Upper lobe of left lung (tissue), 6 donors: ENCODE results near the gene TM2D3. TPM values are rescaled to one million over a fixed set of nuclear protein-coding genes. Genes with fewer than 3 reads are reported as not detected.

Experiments used
- ATAC-seq, 2 donors: fragments of 200-7000 bp; cut with Tn5 transposase; one replicate each; pipeline ENCODE4 v1.9.1; 2022; ENCODE audit warnings: mild to moderate bottlenecking in 2 of 2, moderate library complexity in 2 of 2; ENCODE audit not compliant: low FRiP score in 2 of 2
- DNase-seq, 2 donors: peaks; one replicate each; pipeline ENCODE4 v3.0.0-alpha.2; 2019 to 2020
- H3K27ac ChIP-seq, 4 donors: fragments of 200-600 bp; sonication (generic); one replicate each; pipeline ENCODE4 v1.5.1; 2016 to 2019
- H3K27me3 ChIP-seq, 4 donors: fragments of 200-600 bp; sonication (generic); one replicate each; pipeline ENCODE4 v1.5.1; 2017 to 2019
- H3K36me3 ChIP-seq, 4 donors: fragments of 200-600 bp; sonication (generic); one replicate each; pipeline ENCODE4 v1.5.1; 2016 to 2019
- H3K4me1 ChIP-seq, 4 donors: fragments of 200-600 bp; sonication (generic); one replicate each; pipeline ENCODE4 v1.5.1; 2018 to 2019
- H3K4me3 ChIP-seq, 4 donors: fragments of 200-600 bp; sonication (generic); one replicate each; pipeline ENCODE4 v1.5.1; 2017 to 2019; ENCODE audit warnings: mild to moderate bottlenecking in 2 of 4, moderate library complexity in 1 of 4
- H3K9me3 ChIP-seq, 4 donors: fragments of 200-600 bp; sonication (generic); one replicate each; pipeline ENCODE4 v1.5.1; 2018 to 2019
- EP300 ChIP-seq, 4 donors: sonication (generic); formaldehyde crosslinking; IDR thresholded peaks; one replicate each; pipeline ENCODE4 v1.5.1; 2017; ENCODE audit warnings: antibody characterized with exemption in 4 of 4, control low read depth in 2 of 4
- POLR2A ChIP-seq, 4 donors: fragments of 450-650 bp; IDR thresholded peaks; one replicate each; pipeline ENCODE4 v1.5.1; 2016 to 2017; ENCODE audit warnings: antibody characterized with exemption in 4 of 4, mild to moderate bottlenecking in 2 of 4
- POLR2AphosphoS5 ChIP-seq, 2 donors: sonication (generic); formaldehyde crosslinking; IDR thresholded peaks; one replicate each; pipeline ENCODE4 v1.5.1; 2017; ENCODE audit warnings: antibody characterized with exemption in 2 of 2
- WGBS, 2 donors: methylation state at CpG; one replicate each; pipeline ENCODE4 v1.1.5; 2017 to 2018; 5-methylcytosine and 5-hydroxymethylcytosine counted together
- total RNA-seq, 6 donors: library from RNA; depleted of rRNA in 4 of 6; stranded (reverse); fragments of >200 nt in 4 of 6; gene quantifications; one replicate each; pipeline versions ENCODE4 v1.1.0 to v1.2.1, GENCODE V29; 2016 to 2021
- TF ChIP-seq, protein P1 (sequence below), 6 experiments: fragments of 450-650 bp in 4 of 6; fragments of 200-600 bp in 2 of 6; sonication (generic) in 2 of 6; IDR thresholded peaks; one replicate each; pipeline ENCODE4 v1.5.1; 2016 to 2019; ENCODE audit warnings: antibody characterized with exemption in 6 of 6
- donor health status: DM: no; HTN: no; CAD: no; lungs with moderate emphysema.
- donor health status: DM: no; HTN: yes; CAD: no; lungs with severe emphysema.

TM2D3 gene
- total RNA-seq, 6 donors from 2014 or later: 14.0 to 60.2 (median 46.5) TPM

DNA sequence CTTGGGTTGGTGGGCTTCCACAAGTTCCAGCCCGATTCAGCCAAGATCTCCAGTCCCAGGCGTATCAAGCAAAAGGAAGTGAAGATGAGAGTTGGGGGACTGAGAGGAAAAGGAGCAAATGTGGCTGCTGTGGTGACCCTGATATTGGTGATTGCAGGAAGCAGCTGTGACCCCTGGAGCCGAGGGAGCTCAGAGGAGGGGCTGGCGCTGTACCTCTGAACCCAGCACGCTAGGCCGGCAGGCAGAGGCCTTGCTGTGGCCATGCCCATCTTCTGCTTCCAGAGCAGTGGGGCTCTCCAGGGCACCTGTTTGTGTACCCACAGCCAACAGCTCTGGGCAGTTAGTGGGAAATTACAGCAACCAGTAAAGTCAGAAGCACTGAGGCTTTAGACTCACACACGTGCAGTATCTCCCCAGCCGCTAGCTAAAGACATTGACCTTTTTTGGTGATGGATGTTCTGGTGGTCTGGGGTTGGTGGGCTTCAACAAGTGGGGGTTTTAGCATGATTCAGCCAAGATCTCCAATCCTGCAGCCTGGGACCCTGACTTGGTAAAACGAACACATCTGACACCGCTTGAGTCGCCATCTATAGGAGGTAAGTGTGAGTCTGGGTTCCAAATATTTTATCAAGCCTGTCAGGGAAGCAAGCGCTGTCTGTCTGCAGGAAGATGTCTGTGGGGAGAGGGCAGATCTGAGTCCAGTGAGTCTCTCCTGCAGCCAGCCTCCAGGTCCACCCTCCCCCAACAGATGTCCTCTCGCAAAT, 33.1 kb downstream of the TM2D3 start:
- Histone ChIP-seq H3K27ac (no peak overlapping the region), H3K27me3 (no peaks in the 10 kb centered on the region), H3K36me3 (peaks cover 0 to 4% (median 0%) of the 10 kb centered on the region in 4 donors), H3K9me3 (no peaks in the 10 kb centered on the region), H3K4me3 (no peak overlapping the region), H3K4me1 (peaks cover 4 to 12% (median 6%) of the 10 kb centered on the region in 4 donors)
- TF ChIP-seq EP300 (IDR thresholded peaks at IDR 0.05) (no peak), POLR2A (IDR thresholded peaks at IDR 0.05) (no peak), POLR2AphosphoS5 (IDR thresholded peaks at IDR 0.05) (no peak)
- TF ChIP-seq, protein P1, sequence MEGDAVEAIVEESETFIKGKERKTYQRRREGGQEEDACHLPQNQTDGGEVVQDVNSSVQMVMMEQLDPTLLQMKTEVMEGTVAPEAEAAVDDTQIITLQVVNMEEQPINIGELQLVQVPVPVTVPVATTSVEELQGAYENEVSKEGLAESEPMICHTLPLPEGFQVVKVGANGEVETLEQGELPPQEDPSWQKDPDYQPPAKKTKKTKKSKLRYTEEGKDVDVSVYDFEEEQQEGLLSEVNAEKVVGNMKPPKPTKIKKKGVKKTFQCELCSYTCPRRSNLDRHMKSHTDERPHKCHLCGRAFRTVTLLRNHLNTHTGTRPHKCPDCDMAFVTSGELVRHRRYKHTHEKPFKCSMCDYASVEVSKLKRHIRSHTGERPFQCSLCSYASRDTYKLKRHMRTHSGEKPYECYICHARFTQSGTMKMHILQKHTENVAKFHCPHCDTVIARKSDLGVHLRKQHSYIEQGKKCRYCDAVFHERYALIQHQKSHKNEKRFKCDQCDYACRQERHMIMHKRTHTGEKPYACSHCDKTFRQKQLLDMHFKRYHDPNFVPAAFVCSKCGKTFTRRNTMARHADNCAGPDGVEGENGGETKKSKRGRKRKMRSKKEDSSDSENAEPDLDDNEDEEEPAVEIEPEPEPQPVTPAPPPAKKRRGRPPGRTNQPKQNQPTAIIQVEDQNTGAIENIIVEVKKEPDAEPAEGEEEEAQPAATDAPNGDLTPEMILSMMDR (IDR thresholded peaks at IDR 0.05): no peak
- DNase-seq (no peak), ATAC-seq (no peak)
- 77 to 85% methylated on average over 13 of the region's 13 CpGs for WGBS, 2 donors

DNA sequence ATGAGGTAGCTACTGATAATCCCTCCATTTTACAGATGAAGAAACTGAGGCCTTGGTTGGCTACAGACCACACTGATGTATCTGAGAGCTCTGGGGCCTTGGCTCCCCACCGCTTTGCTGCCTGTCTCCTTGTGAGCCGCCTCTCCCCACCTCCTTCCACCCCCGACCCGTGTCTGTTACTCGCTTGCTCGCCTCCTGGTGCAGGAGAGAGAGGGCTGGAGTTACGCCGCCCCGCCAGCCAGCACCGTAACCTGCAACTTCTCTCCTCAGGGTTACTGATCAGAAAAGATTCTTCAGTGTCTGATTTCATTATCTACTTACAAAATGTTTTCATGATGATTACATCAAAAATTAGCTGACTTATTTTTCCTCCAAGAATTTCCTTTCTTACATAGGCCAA, 34.1 kb downstream of the TM2D3 start:
- Histone ChIP-seq H3K27me3 (no peaks in the 10 kb centered on the region), H3K36me3 (peaks cover 0 to 4% (median 0%) of the 10 kb centered on the region in 4 donors), H3K9me3 (no peaks in the 10 kb centered on the region), H3K4me1 (peaks cover 4 to 12% (median 6%) of the 10 kb centered on the region in 4 donors), H3K4me3 (no peak overlapping the region), H3K27ac (no peak overlapping the region)
- no peak for DNase-seq
- 93 to 95% methylated on average over 10 of the region's 10 CpGs for WGBS, 2 donors
- ATAC-seq: no peak
- TF ChIP-seq POLR2A (IDR thresholded peaks at IDR 0.05) (no peak), POLR2AphosphoS5 (IDR thresholded peaks at IDR 0.05) (no peak), EP300 (IDR thresholded peaks at IDR 0.05) (no peak)
- TF ChIP-seq, protein P1 (IDR thresholded peaks at IDR 0.05): no peak

DNA sequence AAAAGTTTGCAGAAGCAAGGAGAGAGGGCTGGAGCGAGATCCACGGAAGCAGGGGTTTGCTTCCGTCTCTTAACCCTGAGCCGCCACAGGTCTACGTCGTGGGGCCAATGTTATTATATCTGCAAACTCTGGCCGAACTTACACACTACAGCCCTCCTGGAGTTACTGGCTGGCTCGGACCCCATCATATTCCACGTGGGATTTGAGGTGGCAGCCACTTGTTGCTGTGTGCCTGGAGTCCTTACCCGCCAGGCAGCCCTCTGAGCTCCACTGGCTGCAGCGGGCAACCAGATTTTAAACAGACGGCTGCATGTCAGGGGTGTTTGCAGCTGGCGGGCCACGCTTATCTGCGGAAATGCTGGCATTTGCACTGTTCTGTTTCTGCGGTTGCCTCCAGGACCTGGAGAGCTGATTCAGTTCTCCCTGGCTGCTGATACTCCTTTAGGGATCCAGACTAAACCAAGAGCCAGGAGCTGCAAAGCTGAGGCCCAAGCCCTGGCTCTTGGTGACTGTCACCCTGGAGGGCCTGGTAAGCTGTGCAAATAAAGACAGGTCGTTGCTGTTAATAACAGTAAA, 34.7 kb downstream of the TM2D3 start:
- DNase-seq: peak in 1 of 2 donors; percentile 37
- H3K27ac ChIP-seq: no peak overlapping the region
- H3K36me3 ChIP-seq: peaks cover 0 to 4% (median 0%) of the 10 kb centered on the region in 4 donors
- 88 to 93% methylated on average over 12 to 17 of the region's 17 CpGs for WGBS, 2 donors
- ATAC-seq: no peak
- no peak overlapping the region for H3K4me3 ChIP-seq
- no peaks in the 10 kb centered on the region for H3K27me3 ChIP-seq
- no peak for TF ChIP-seq POLR2AphosphoS5 (IDR thresholded peaks at IDR 0.05)
- TF ChIP-seq, protein P1 (IDR thresholded peaks at IDR 0.05): no peak
- no peak for TF ChIP-seq EP300 (IDR thresholded peaks at IDR 0.05)
- TF ChIP-seq POLR2A (IDR thresholded peaks at IDR 0.05): no peak
- H3K9me3 ChIP-seq: no peaks in the 10 kb centered on the region
- H3K4me1 ChIP-seq: peaks cover 4 to 12% (median 6%) of the 10 kb centered on the region in 4 donors

DNA sequence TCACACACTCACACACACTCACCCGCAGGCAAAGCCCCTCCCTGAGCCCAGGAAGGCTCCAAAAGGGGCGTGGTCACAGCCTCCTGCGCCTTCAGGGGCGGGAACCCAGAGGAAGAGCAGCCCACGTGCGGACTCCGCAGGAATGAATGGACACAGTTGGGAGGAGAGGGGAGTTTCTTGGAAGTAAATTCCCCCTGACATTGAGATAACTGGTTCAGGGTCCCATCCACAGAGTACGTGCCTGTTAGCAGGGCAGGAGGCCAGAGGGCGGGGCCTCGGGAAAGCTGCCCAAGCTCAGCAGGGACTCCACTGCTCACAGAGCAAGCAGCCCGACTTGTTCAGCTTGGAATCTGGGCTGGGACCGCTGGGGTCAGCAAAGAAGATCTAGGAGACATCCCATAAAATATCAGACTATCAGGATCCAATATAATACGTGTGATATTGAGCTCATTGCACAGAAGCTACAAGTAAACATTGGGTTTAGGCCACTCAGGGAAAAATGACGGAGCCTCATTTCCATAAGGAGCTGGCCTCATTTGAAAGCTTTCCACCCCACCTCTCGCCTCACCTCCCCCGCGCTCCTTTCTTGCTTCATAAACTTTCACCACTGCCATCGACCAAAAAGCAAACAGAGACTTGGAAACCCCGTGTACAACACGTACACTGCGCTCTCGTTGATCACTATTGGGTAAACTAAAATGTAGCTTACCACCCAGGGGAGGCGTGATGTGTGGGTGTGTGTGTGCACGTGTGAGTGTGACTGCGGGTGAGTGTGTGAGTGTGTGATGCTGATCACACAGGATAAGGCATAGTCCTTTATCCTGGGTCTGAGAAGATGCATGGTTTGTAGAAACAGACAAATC, 36.0 kb downstream of the TM2D3 start:
- peaks cover 0 to 4% (median 0%) of the 10 kb centered on the region in 4 donors for H3K36me3 ChIP-seq
- 39 to 43% methylated on average over 21 to 25 of the region's 25 CpGs for WGBS, 2 donors
- peak; percentile 41 to 88 for DNase-seq
- H3K27ac ChIP-seq: no peak overlapping the region
- ATAC-seq: peak; percentile 44 to 77
- no peaks in the 10 kb centered on the region for H3K9me3 ChIP-seq
- H3K27me3 ChIP-seq: no peaks in the 10 kb centered on the region
- TF ChIP-seq POLR2A (IDR thresholded peaks at IDR 0.05): no peak
- no peak for TF ChIP-seq POLR2AphosphoS5 (IDR thresholded peaks at IDR 0.05)
- TF ChIP-seq EP300 (IDR thresholded peaks at IDR 0.05): no peak
- TF ChIP-seq, protein P1 (IDR thresholded peaks at IDR 0.05): no peak
- H3K4me1 ChIP-seq: peaks cover 4 to 12% (median 6%) of the 10 kb centered on the region in 4 donors
- peak overlapping the region in 2 of 4 donors; percentile 17 to 29 for H3K4me3 ChIP-seq
